ENCODE data around the gene KRTAP10-7. TPM values are rescaled to one million over a fixed set of nuclear protein-coding genes. Genes with fewer than 3 reads are reported as not detected.

Gene KRTAP10-7, protein sequence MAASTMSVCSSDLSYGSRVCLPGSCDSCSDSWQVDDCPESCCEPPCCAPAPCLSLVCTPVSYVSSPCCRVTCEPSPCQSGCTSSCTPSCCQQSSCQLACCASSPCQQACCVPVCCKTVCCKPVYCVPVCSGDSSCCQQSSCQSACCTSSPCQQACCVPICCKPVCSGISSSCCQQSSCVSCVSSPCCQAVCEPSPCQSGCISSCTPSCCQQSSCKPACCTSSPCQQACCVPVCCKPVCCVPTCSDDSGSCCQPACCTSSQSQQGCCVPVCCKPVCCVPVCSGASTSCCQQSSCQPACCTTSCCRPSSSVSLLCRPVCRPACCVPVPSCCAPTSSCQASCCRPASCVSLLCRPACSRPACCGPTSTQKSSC
- total RNA-seq, result not detected in 2 replicates

GRCh38 chr21:44600118-44600978, at the start of gene KRTAP10-7:
Gene KRTAP10-7 (plus strand): TSS chr21:44600597. CDS start chr21:44600622, 25 bp downstream.

DNA sequence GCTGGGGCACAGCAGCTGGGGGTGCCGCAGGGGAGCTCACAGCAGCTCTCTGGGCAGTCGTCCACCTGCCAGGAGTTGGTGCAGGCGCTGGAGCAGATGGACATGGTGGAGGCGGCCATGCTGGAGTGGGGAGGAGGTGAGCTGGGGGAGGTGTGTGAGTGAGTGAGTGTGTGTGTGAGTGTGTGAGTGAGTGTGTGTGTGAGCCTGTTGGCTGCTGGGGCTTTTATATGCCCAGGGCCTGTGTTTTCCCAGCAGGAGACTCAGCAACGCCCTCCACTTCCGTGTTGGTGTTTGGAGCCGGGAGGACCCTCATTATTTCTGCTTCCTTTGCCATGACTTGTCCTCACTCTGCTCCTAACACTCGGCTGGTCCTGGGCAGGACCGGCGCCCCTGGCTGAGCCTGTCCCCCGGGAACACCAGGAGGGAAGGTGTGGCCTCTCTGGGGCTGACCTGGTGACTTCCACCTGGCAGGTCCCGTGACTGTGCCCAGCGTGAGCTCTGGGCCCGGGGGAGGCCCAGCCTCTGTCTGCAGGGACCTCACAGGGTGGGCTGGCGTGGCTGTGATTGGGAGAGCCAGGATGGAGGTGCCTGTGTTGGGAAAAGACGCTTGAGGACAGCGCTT, 48.9 kb upstream of the KRTAP10-7 start, which contains the start of gene KRTAP10-2:
Gene KRTAP10-2 (minus strand): TSS at position 166 of the 622 bp plus-strand sequence. CDS start 47 bp downstream, at position 119.

DNA sequence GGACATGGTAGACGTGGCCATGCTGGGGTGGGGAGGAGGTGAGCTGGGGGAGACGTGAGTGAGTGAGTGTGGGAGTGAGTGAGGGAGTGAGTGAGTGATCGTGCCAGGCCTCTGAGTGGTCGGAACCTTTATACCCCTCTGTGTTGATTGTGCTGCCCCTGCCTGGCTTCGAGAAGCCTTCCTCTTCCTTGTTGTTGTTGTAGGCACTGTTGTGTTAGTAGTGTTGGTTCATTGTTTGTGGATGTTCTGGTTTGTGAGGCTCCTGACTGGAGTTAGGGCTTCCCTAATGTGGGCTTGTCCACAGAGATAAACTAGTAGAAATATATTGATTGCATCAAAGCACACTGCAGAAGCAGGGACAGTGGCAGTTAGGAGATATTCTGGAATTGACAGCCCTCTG, 41.7 kb upstream of the KRTAP10-7 start, which contains the start of gene KRTAP10-3:
Gene KRTAP10-3 (minus strand): TSS at position 101 of the 400 bp plus-strand sequence. CDS start 80 bp downstream, at position 21.

DNA sequence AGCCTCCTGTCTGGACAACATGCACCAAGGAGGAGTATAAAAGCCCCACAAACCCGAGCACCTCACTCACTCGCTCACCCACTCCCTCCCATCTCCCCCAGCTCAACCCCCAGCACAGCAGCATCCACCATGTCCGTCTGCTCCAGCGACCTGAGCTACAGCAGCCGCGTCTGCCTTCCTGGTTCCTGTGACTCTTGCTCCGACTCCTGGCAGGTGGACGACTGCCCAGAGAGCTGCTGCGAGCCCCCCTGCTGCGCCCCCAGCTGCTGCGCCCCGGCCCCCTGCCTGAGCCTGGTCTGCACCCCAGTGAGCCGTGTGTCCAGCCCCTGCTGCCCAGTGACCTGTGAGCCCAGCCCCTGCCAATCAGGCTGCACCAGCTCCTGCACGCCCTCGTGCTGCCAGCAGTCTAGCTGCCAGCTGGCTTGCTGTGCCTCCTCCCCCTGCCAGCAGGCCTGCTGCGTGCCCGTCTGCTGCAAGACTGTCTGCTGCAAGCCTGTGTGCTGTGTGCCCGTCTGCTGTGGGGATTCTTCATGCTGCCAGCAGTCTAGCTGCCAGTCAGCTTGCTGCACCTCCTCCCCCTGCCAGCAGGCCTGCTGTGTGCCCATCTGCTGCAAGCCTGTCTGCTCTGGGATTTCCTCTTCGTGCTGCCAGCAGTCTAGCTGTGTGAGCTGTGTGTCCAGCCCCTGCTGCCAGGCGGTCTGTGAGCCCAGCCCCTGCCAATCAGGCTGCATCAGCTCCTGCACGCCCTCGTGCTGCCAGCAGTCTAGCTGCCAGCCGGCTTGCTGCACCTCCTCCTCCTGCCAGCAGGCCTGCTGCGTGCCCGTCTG, 26.6 kb upstream of the KRTAP10-7 start, which contains the start of gene KRTAP10-4:
Gene KRTAP10-4 (plus strand): TSS at position 100 of the 827 bp plus-strand sequence. CDS start 30 bp downstream, at position 130.

DNA sequence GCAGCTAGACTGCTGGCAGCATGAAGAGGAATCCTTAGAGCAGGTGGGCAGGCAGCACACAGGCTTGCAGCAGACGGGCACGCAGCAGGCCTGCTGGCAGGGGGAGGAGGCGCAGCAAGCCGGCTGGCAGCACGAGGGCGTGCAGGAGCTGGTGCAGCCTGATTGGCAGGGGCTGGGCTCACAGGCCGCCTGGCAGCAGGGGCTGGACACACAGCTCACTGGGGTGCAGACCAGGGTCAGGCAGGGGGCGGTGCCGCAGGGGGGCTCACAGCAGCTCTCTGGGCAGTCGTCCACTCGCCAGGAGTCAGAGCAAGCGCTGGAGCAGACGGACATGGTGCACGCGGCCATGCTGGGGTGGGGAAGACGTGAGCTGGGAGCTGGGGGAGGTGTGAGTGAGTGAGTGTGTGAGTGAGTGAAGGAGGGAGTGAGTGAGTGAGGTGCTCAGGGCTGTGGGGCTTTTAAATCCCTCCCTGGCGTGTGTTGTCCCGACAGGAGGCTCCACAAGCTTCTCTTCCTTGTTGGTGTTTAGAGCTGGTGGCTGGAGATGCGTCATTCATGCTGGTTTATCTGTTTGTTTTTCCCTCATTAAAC, 20.1 kb upstream of the KRTAP10-7 start, which contains the start of gene KRTAP10-5:
Gene KRTAP10-5 (minus strand): TSS at position 374 of the 591 bp plus-strand sequence. CDS start 26 bp downstream, at position 348.

GRCh38 chr21:44592446-44593311, 7.7 kb upstream of the KRTAP10-7 start, which contains the start of gene KRTAP10-6:
Gene KRTAP10-6 (minus strand): TSS chr21:44592505. CDS start chr21:44592484, 21 bp downstream.

DNA sequence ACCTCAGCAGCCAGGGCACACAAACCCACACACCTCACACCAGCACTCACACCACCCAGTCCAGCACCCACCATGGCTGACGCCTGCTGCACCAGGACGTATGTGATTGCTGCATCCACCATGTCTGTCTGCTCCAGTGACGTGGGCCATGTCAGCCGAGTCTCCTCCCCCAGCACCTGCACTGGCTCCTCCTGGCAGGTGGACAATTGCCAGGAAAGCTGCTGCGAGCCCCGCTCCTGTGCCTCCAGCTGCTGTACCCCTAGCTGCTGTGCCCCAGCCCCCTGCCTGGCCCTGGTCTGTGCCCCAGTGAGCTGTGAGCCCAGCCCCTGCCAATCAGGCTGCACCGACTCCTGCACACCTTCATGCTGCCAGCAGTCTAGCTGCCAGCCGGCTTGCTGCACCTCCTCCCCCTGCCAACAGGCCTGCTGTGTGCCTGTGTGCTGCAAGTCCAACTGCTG, 11.7 kb downstream of the KRTAP10-7 start, which contains the start of gene KRTAP10-8:
Gene KRTAP10-8 (plus strand): TSS at position 51 of the 458 bp plus-strand sequence. CDS start 22 bp downstream, at position 73.

DNA sequence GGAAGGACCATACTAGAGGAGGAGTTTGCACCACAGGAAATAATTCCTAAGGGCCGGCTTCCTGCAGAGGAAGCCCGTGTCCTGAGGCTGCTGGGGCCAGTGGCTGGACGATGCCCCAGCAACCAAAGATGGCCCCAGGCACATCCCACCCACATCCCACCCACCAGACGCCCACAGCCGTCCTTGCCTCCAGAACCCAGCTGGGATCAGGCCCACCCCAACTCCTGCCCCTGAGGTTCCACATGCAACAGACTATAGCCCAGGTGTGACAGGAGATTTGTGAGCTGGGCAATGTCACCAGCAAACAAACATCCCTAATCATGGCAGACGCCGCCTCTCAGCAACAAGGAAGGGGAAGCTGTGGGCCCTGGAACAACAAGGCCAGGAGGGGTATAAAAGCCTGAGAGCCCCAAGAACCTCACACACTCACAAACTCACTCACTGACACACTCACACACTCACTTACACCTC, 26.3 kb downstream of the KRTAP10-7 start, which contains the start of gene KRTAP10-9:
Gene KRTAP10-9 (plus strand): TSS at position 421 of the 471 bp plus-strand sequence. CDS start 79 bp downstream, outside the sequence.

DNA sequence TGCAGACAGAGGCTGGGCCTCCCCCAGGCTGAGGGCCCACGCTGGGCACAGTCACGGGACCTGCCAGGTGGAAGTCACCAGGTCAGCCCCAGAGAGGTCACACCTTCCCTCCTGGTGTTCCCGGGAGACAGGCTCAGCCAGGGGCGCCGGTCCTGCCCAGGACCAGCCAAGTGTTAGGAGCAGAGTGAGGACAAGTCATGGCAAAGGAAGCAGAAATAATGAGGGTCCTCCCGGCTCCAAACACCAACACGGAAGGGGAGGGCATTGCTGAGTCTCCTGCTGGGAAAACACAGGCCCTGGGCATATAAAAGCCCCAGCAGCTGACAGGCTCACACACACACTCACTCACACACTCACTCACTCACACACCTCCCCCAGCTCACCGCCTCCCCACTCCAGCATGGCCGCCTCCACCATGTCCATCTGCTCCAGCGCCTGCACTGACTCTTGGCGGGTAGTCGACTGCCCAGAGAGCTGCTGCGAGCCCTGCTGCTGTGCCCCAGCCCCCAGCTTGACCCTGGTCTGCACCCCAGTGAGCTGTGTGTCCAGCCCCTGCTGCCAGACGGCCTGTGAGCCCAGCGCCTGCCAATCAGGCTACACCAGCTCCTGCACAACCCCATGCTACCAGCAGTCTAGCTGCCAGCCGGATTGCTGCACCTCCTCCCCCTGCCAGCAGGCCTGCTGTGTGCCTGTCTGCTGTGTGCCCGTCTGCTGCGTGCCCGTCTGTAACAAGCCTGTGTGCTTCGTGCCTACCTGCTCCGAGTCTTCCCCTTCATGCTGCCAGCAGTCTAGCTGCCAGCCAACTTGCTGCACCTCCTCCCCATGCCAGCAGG, 36.8 kb downstream of the KRTAP10-7 start, which contains the start of gene KRTAP10-10:
Gene KRTAP10-10 (plus strand): TSS at position 339 of the 833 bp plus-strand sequence. CDS start 62 bp downstream, at position 401.

GRCh38 chr21:44646366-44647221, 46.2 kb downstream of the KRTAP10-7 start, which contains the start of gene KRTAP10-11:
Gene KRTAP10-11 (plus strand): TSS chr21:44646414. CDS start chr21:44646459, 45 bp downstream.

Other genes starting within 250 kb of the KRTAP10-7 start
- under 0.01 TPM in 2 replicates for gene TRPM2, start 247.0 kb upstream of the KRTAP10-7 start, total RNA-seq
- gene LRRC3, start 145.1 kb upstream of the KRTAP10-7 start, total RNA-seq, result under 0.01 and 0.14 TPM in 2 replicates
- gene KRTAP10-1, start 60.4 kb upstream of the KRTAP10-7 start, total RNA-seq, result not detected in 2 replicates
- gene KRTAP10-2, start 49.1 kb upstream of the KRTAP10-7 start, total RNA-seq, result not detected in 2 replicates
- gene KRTAP10-3, start 41.8 kb upstream of the KRTAP10-7 start, total RNA-seq, result not detected in 2 replicates
- not detected in 2 replicates for gene KRTAP10-4, start 26.9 kb upstream of the KRTAP10-7 start, total RNA-seq
- gene KRTAP10-5, start 20.0 kb upstream of the KRTAP10-7 start, total RNA-seq, result not detected in 2 replicates
- gene KRTAP10-6, start 8.1 kb upstream of the KRTAP10-7 start, total RNA-seq, result not detected in 2 replicates
- not detected in 2 replicates for gene KRTAP10-8, start 11.5 kb downstream of the KRTAP10-7 start, total RNA-seq
- not detected in 2 replicates for gene KRTAP10-9, start 26.5 kb downstream of the KRTAP10-7 start, total RNA-seq
- gene KRTAP10-10, start 36.8 kb downstream of the KRTAP10-7 start, total RNA-seq, result not detected in 2 replicates
- gene KRTAP10-11, start 45.8 kb downstream of the KRTAP10-7 start, total RNA-seq, result not detected in 2 replicates
- not detected in 2 replicates for gene KRTAP12-4, start 54.1 kb downstream of the KRTAP10-7 start, total RNA-seq
- not detected in 2 replicates for gene KRTAP12-3, start 57.3 kb downstream of the KRTAP10-7 start, total RNA-seq
- not detected in 2 replicates for gene KRTAP12-2, start 66.3 kb downstream of the KRTAP10-7 start, total RNA-seq
- not detected in 2 replicates for gene KRTAP12-1, start 81.6 kb downstream of the KRTAP10-7 start, total RNA-seq
- not detected in 2 replicates for gene KRTAP10-12, start 96.6 kb downstream of the KRTAP10-7 start, total RNA-seq
- not detected in 2 replicates for gene TSPEAR, start 111.0 kb downstream of the KRTAP10-7 start, total RNA-seq
- gene UBE2G2, start 201.2 kb downstream of the KRTAP10-7 start, total RNA-seq, result 45.4 and 85.0 TPM in 2 replicates
- gene SUMO3, start 217.5 kb downstream of the KRTAP10-7 start, total RNA-seq, result 64.4 and 67.0 TPM in 2 replicates

Measured in smooth muscle cell of bladder (primary cell).